ENCODE data around the gene NEDD8.

GRCh38 chr14:24279301-24280186, 47.4 kb upstream of the NEDD8 start:
- TF ChIP-seq CTCF (IDR thresholded peaks at IDR 0.05; ENCODE audit: low read depth, low read length) (peak; percentile 45), MAX (IDR thresholded peaks at IDR 0.05; ENCODE audit: low read depth, low read length) (no peak), POLR2A (IDR thresholded peaks at IDR 0.05; ENCODE audit: extremely low read depth, insufficient read length) (no peak)

All from NB4 (cell line).